Mesenchymal stem cell (in vitro differentiated cells and primary cell): Measurements from ENCODE around the gene MARCKSL1.

ENCODE experiments used
- DNase-seq: peaks from one replicate; pipeline ENCODE4 v3.0.0-alpha.2; 2013
- H2AFZ ChIP-seq: one replicate; pipeline ENCODE4 v1.6.1; 2013; ENCODE audit warnings: low read depth, mild to moderate bottlenecking, control low read depth, inconsistent platforms, low read length, moderate library complexity
- H2AK5ac ChIP-seq: 2 replicates; pipeline ENCODE4 v1.6.1; 2013; ENCODE audit warnings: low read length, moderate library complexity, mild to moderate bottlenecking, inconsistent platforms; ENCODE audit not compliant: severe bottlenecking
- H2BK120ac ChIP-seq: one replicate; pipeline ENCODE4 v1.6.1; 2013; ENCODE audit warnings: low read depth, mild to moderate bottlenecking, inconsistent platforms, low read length, moderate library complexity
- H2BK12ac ChIP-seq, 2 experiments: one replicate each; pipeline ENCODE4 v1.6.1; 2013; ENCODE audit warnings: inconsistent platforms in 2 of 2, low read length in 2 of 2, mild to moderate bottlenecking in 2 of 2, moderate library complexity in 2 of 2, control low read depth in 1 of 2
- H2BK15ac ChIP-seq: one replicate; pipeline ENCODE4 v1.6.1; 2013; ENCODE audit warnings: mild to moderate bottlenecking, low read depth, inconsistent platforms; ENCODE audit not compliant: poor library complexity, severe bottlenecking
- H2BK5ac ChIP-seq: 2 replicates; pipeline ENCODE4 v1.6.1; 2013; ENCODE audit warnings: low read depth, mild to moderate bottlenecking, low read length, control low read depth, inconsistent platforms; ENCODE audit not compliant: poor library complexity, severe bottlenecking
- H3K14ac ChIP-seq, 2 experiments: one replicate each; pipeline ENCODE4 v1.6.1; 2013; ENCODE audit warnings: inconsistent platforms in 2 of 2, low read length in 2 of 2, control low read depth in 1 of 2, mild to moderate bottlenecking in 1 of 2, moderate library complexity in 1 of 2
- H3K18ac ChIP-seq, 2 experiments: one replicate each; pipeline ENCODE4 v1.6.1; 2013; ENCODE audit warnings: inconsistent platforms in 2 of 2, low read length in 2 of 2, control low read depth in 1 of 2, low read depth in 1 of 2, mild to moderate bottlenecking in 1 of 2
- H3K23ac ChIP-seq, 2 experiments: one replicate each; pipeline ENCODE4 v1.6.1; 2013; ENCODE audit warnings: inconsistent platforms in 2 of 2, low read length in 2 of 2, mild to moderate bottlenecking in 2 of 2, moderate library complexity in 2 of 2, control low read depth in 1 of 2
- H3K27ac ChIP-seq: 2 replicates; pipeline ENCODE4 v1.5.1; 2013; ENCODE audit warnings: mild to moderate bottlenecking, moderate library complexity, low read length, control low read depth, inconsistent platforms; ENCODE audit not compliant: poor library complexity, severe bottlenecking
- H3K27me3 ChIP-seq, 2 experiments: 2 replicates each; pipeline versions ENCODE4 v1.6.1 to v1.7.0; 2013; ENCODE audit warnings: low read length in 2 of 2, mild to moderate bottlenecking in 2 of 2, moderate library complexity in 2 of 2, control low read depth in 1 of 2, inconsistent platforms in 1 of 2; ENCODE audit not compliant: control insufficient read depth in 1 of 2, insufficient read depth in 1 of 2
- H3K36me3 ChIP-seq, 2 experiments: 2 replicates each; pipeline versions ENCODE4 v1.6.1 to v1.7.0; 2013; ENCODE audit warnings: low read length in 2 of 2, control low read depth in 1 of 2, inconsistent platforms in 1 of 2, low read depth in 1 of 2, mild to moderate bottlenecking in 1 of 2; ENCODE audit not compliant: insufficient read depth in 2 of 2, control insufficient read depth in 1 of 2
- H3K4ac ChIP-seq, 2 experiments: one replicate each; pipeline ENCODE4 v1.6.1; 2013; ENCODE audit warnings: inconsistent platforms in 2 of 2, low read length in 2 of 2, mild to moderate bottlenecking in 2 of 2, moderate library complexity in 2 of 2, control low read depth in 1 of 2, low read depth in 1 of 2
- H3K4me1 ChIP-seq: 2 replicates; pipeline ENCODE4 v1.6.1; 2013; ENCODE audit warnings: low read depth, low read length, control low read depth; ENCODE audit not compliant: control insufficient read depth, insufficient read depth
- H3K4me2 ChIP-seq: 2 replicates; pipeline ENCODE4 v1.6.1; 2013; ENCODE audit warnings: low read length, mild to moderate bottlenecking, inconsistent platforms; ENCODE audit not compliant: poor library complexity, severe bottlenecking
- H3K4me3 ChIP-seq, 2 experiments: 2 replicates each; pipeline versions ENCODE4 v1.5.1 to v1.7.0; 2013; ENCODE audit warnings: low read length in 2 of 2, mild to moderate bottlenecking in 2 of 2, control low read depth in 1 of 2, low read depth in 1 of 2; ENCODE audit not compliant: insufficient read depth in 1 of 2
- H3K79me1 ChIP-seq: replicated peaks from 2 replicates; pipeline ENCODE4 v1.6.1; 2013; ENCODE audit warnings: mild to moderate bottlenecking, control low read depth, low read length, inconsistent platforms; ENCODE audit not compliant: poor library complexity, severe bottlenecking
- H3K9ac ChIP-seq: 2 replicates; pipeline ENCODE4 v1.7.0; 2013; ENCODE audit warnings: mild to moderate bottlenecking, low read length, moderate library complexity
- H3K9me3 ChIP-seq: 2 replicates; pipeline ENCODE4 v1.7.0; 2013; ENCODE audit warnings: mild to moderate bottlenecking, low read length; ENCODE audit not compliant: control insufficient read depth
- H4K8ac ChIP-seq: one replicate; pipeline ENCODE4 v1.6.1; 2013; ENCODE audit warnings: inconsistent platforms, mild to moderate bottlenecking, low read length, moderate library complexity
- H4K91ac ChIP-seq: one replicate; pipeline ENCODE4 v1.6.1; 2013; ENCODE audit warnings: mild to moderate bottlenecking, low read length, inconsistent platforms
- WGBS: methylation state at CpG from one replicate; pipeline ENCODE4 v1.1.7; 2013; ENCODE audit warnings: mixed read lengths; 5-methylcytosine and 5-hydroxymethylcytosine counted together

The MARCKSL1 gene

GRCh38 chr1:32335535-32335789, 571 bp downstream of the MARCKSL1 start:
- WGBS = under 1% methylated on average over 31 of the region's 34 CpGs
- Histone ChIP-seq H2BK15ac (no peak overlapping the region), H2AFZ (no peak overlapping the region), H2BK120ac (peak overlapping the region; percentile 64), H2BK12ac (no peak overlapping the region), H4K91ac (no peak overlapping the region), H3K18ac (peak overlapping the region in 1 of 2 experiments; percentile 54), H3K4me2 (peak overlapping the region; percentile 71), H3K9ac (peak overlapping the region; percentile 83), H3K4ac (peak overlapping the region in 1 of 2 experiments; percentile 55), H3K14ac (no peak overlapping the region), H4K8ac (no peak overlapping the region), H3K9me3 (no peaks in the 10 kb centered on the region), H3K23ac (no peak overlapping the region), H2AK5ac (no peak overlapping the region), H2BK5ac (no peak overlapping the region), H3K27me3 (no peaks in the 10 kb centered on the region), H3K27ac (no peak overlapping the region), H3K4me1 (peaks cover 54% of the 10 kb centered on the region), H3K4me3 (peak overlapping the region; percentile 82 to 88), H3K79me1 (no peaks in the 10 kb centered on the region), H3K36me3 (peaks cover 37 to 41% of the 10 kb centered on the region in 2 experiments)
- DNase-seq = no peak

- Histone ChIP-seq H2BK12ac (no peak overlapping the region), H3K4ac (peak overlapping the region in 1 of 2 experiments; percentile 55), H2AK5ac (no peak overlapping the region), H3K27me3 (no peaks in the 10 kb centered on the region), H3K9me3 (no peaks in the 10 kb centered on the region), H3K14ac (peak overlapping the region in 1 of 2 experiments; percentile 80), H3K79me1 (no peaks in the 10 kb centered on the region), H2BK5ac (no peak overlapping the region), H3K4me2 (peak overlapping the region; percentile 71), H3K27ac (peak overlapping the region; percentile 2), H2BK15ac (no peak overlapping the region), H3K36me3 (peaks cover 41 to 46% of the 10 kb centered on the region in 2 experiments), H3K4me1 (peaks cover 54% of the 10 kb centered on the region), H4K8ac (no peak overlapping the region), H4K91ac (no peak overlapping the region), H2AFZ (no peak overlapping the region), H2BK120ac (no peak overlapping the region), H3K4me3 (peak overlapping the region; percentile 82 to 88), H3K23ac (peak overlapping the region in 1 of 2 experiments; percentile 14), H3K18ac (peak overlapping the region in 1 of 2 experiments; percentile 54), H3K9ac (peak overlapping the region; percentile 83)
- peak; percentile 51 for DNase-seq
- 2% methylated on average over 39 of the region's 46 CpGs for WGBS
Measured at GRCh38 chr1:32334864-32335534, 1.0 kb downstream of the MARCKSL1 start.

GRCh38 chr1:32334274-32334861, 1.7 kb downstream of the MARCKSL1 start:
- Histone ChIP-seq H3K4me1 (peaks cover 50% of the 10 kb centered on the region), H3K4me2 (peak overlapping the region; percentile 71), H2BK5ac (no peak overlapping the region), H2BK12ac (peak overlapping the region in 1 of 2 experiments; percentile 15), H3K36me3 (peaks cover 46 to 52% of the 10 kb centered on the region in 2 experiments), H3K9me3 (no peaks in the 10 kb centered on the region), H3K79me1 (peaks cover 3% of the 10 kb centered on the region), H3K4me3 (peak overlapping the region; percentile 82 to 88), H2AFZ (no peak overlapping the region), H3K9ac (peak overlapping the region; percentile 83), H3K14ac (peak overlapping the region in 1 of 2 experiments; percentile 89), H2AK5ac (no peak overlapping the region), H3K23ac (peak overlapping the region in 1 of 2 experiments; percentile 63), H3K4ac (no peak overlapping the region), H4K8ac (no peak overlapping the region), H2BK120ac (no peak overlapping the region), H2BK15ac (no peak overlapping the region), H3K18ac (peak overlapping the region in 1 of 2 experiments; percentile 37), H4K91ac (peak overlapping the region; percentile 34), H3K27me3 (no peaks in the 10 kb centered on the region), H3K27ac (peak overlapping the region; percentile 2)
- 31% methylated on average over 8 of the region's 9 CpGs for WGBS
- no peak for DNase-seq

GRCh38 chr1:32333251-32333963, 2.6 kb downstream of the MARCKSL1 start:
- H3K4me1 ChIP-seq = peaks cover 42% of the 10 kb centered on the region
- H3K14ac ChIP-seq = no peak overlapping the region
- no peak overlapping the region for H3K18ac ChIP-seq
- peak overlapping the region; percentile 83 for H3K9ac ChIP-seq
- H4K91ac ChIP-seq = no peak overlapping the region
- H2BK5ac ChIP-seq = no peak overlapping the region
- H2AK5ac ChIP-seq = no peak overlapping the region
- no peak overlapping the region for H4K8ac ChIP-seq
- no peak overlapping the region for H2BK12ac ChIP-seq
- H2BK15ac ChIP-seq = no peak overlapping the region
- H3K79me1 ChIP-seq = peaks cover 5% of the 10 kb centered on the region
- 95% methylated on average over 2 of the region's 3 CpGs for WGBS
- H3K4ac ChIP-seq = no peak overlapping the region
- no peak for DNase-seq
- no peak overlapping the region for H3K23ac ChIP-seq
- no peak overlapping the region for H3K27ac ChIP-seq
- no peak overlapping the region for H3K4me3 ChIP-seq
- peak overlapping the region; percentile 1 for H3K4me2 ChIP-seq
- peaks cover 53 to 62% of the 10 kb centered on the region in 2 experiments for H3K36me3 ChIP-seq
- H2AFZ ChIP-seq = no peak overlapping the region
- no peaks in the 10 kb centered on the region for H3K27me3 ChIP-seq
- no peak overlapping the region for H2BK120ac ChIP-seq
- H3K9me3 ChIP-seq = no peaks in the 10 kb centered on the region
